Duodenal mucosa (tissue), 2 donors: ENCODE measurements around the gene ADAMTS7.
"Not testable (repeated sequence)": the region's sequence is repeated elsewhere in the genome, so short reads cannot be mapped to it uniquely, and the experiment has no call there.

Experiments used
- H3K27ac ChIP-seq: one replicate; pipeline ENCODE4 v1.7.0; 2013; ENCODE audit warnings: low read depth, low read length
- H3K27me3 ChIP-seq, 2 donors: one replicate each; pipeline ENCODE4 v1.7.0; 2013; ENCODE audit warnings: low read length in 2 of 2, control low read depth in 1 of 2; ENCODE audit not compliant: insufficient read depth in 2 of 2, control insufficient read depth in 1 of 2
- H3K36me3 ChIP-seq, 2 donors: one replicate each; pipeline ENCODE4 v1.7.0; 2013; ENCODE audit warnings: low read length in 2 of 2, control low read depth in 1 of 2; ENCODE audit not compliant: insufficient read depth in 2 of 2, control insufficient read depth in 1 of 2
- H3K4me1 ChIP-seq, 2 donors: one replicate each; pipeline ENCODE4 v1.7.0; 2013; ENCODE audit warnings: low read length in 2 of 2, control low read depth in 1 of 2; ENCODE audit not compliant: insufficient read depth in 2 of 2, control insufficient read depth in 1 of 2
- H3K4me3 ChIP-seq, 2 donors: one replicate each; pipeline ENCODE4 v1.7.0; 2013; ENCODE audit warnings: low read length in 2 of 2, low read depth in 1 of 2
- H3K9ac ChIP-seq, 2 donors: one replicate each; pipeline ENCODE4 v1.7.0; 2013; ENCODE audit warnings: low read length in 2 of 2, low read depth in 1 of 2
- H3K9me3 ChIP-seq, 2 donors: one replicate each; pipeline ENCODE4 v1.7.0; 2013; ENCODE audit warnings: low read length in 2 of 2, control low read depth in 1 of 2; ENCODE audit not compliant: control insufficient read depth in 1 of 2

Gene ADAMTS7

DNA sequence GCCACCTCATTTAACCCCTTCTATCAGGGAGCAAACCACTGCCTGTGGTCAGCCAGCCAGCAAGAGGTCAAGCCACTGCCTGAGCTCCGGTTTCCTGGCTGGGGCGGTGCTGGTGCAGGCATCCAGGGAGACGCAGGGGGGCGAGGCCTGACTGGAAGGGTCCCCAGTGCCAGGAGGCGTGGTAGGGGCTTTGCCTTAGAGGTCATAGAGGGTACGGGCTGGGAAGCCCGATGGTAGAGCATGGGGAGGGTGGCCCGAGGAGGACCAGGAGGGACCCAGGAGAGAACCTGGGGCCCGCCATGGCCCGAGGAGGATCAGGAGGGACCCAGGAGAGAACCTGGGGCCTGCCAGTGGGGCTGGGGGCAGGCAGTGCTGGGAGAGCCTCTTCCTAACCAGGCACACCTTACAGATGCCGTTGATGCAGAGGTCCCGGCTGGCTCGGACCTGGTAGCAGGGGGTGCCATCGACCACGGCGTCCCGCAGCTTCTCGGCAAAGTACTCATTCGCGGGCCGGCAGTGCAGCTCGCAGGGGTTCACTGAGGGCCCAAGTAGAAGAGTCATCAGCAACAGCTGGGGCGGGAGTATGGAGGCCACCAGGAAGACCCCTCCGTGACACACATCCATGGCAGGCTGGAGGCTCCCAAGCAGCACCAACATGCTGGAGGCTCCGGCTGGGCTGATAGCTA lies 37.4 kb downstream of the ADAMTS7 start:
- H3K9me3 ChIP-seq, H3K27ac ChIP-seq, H3K4me1 ChIP-seq, H3K27me3 ChIP-seq, H3K36me3 ChIP-seq, H3K4me3 ChIP-seq, H3K9ac ChIP-seq: not testable (repeated sequence)

GRCh38 chr15:78772738-78773137 lies 38.5 kb downstream of the ADAMTS7 start:
- no peak overlapping the region for H3K4me3 ChIP-seq
- no peak overlapping the region for H3K9ac ChIP-seq
- no peaks in the 10 kb centered on the region for H3K27me3 ChIP-seq
- H3K27ac ChIP-seq: no peak overlapping the region
- H3K36me3 ChIP-seq: no peaks in the 10 kb centered on the region
- no peaks in the 10 kb centered on the region for H3K4me1 ChIP-seq
- H3K9me3 ChIP-seq: no peaks in the 10 kb centered on the region

DNA sequence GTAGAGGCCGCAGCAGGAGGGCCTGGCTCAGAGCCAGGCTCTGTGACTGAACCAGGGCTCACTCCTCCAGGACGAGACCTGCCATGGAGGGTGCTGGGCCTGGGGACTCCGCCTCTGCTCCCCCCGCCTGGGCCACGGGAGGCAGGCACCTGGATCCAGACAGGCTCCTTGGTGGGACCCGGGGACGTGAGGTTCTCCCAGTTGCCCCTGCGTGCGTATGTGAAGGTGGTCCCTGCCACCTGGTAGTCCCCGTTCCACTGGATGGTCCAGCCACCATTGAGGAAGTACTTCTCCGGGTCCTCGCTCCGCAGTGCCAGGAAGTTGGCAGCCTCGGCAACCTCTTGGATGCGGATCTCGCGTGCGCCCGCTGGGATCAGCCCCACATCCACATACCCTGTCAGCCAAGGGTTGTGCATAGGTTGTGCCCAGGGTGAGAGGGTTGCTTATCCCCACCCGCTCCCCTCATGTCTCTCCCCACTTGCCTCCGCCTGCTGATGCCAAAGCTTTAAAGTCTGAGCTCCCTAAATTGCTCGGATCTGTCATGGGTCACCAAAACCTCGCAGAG lies 39.7 kb downstream of the ADAMTS7 start:
- not testable (repeated sequence) for H3K36me3 ChIP-seq, H3K9me3 ChIP-seq, H3K9ac ChIP-seq, H3K4me3 ChIP-seq, H3K27ac ChIP-seq, H3K27me3 ChIP-seq, H3K4me1 ChIP-seq

GRCh38 chr15:78771020-78771419 lies 40.2 kb downstream of the ADAMTS7 start:
- not testable (repeated sequence) for H3K9me3 ChIP-seq, H3K27ac ChIP-seq, H3K9ac ChIP-seq, H3K4me3 ChIP-seq, H3K36me3 ChIP-seq, H3K4me1 ChIP-seq, H3K27me3 ChIP-seq

- not testable (repeated sequence) for H3K4me3 ChIP-seq, H3K27ac ChIP-seq, H3K27me3 ChIP-seq, H3K4me1 ChIP-seq, H3K36me3 ChIP-seq, H3K9me3 ChIP-seq, H3K9ac ChIP-seq
Measured at GRCh38 chr15:78769473-78770225, 41.6 kb downstream of the ADAMTS7 start.

- H3K4me3 ChIP-seq: no peak overlapping the region
- H3K9ac ChIP-seq: no peak overlapping the region
- no peaks in the 10 kb centered on the region for H3K4me1 ChIP-seq
- no peaks in the 10 kb centered on the region for H3K27me3 ChIP-seq
- H3K27ac ChIP-seq: no peak overlapping the region
- H3K36me3 ChIP-seq: no peaks in the 10 kb centered on the region
- H3K9me3 ChIP-seq: no peaks in the 10 kb centered on the region
Measured at GRCh38 chr15:78768531-78769408, 42.5 kb downstream of the ADAMTS7 start.

DNA sequence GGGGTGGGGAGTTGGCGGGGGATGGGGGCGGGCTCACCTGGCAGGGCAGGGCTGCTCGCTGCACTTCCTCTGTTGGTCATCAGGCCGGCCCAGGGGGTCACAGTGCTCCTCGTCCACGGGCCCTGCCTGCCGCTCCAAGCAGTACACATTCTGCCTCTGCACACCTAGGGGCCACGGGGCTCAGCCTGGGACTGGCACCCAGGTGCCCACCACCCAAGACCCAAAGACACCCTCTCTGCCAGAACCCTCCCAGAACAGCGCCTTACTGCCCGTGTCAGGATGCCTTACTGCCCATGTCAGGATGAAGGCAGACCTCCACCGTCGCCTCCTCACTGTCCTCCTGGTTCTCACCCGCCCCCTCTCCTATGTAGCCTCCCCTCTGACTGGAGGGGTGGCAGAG lies 43.2 kb downstream of the ADAMTS7 start:
- Histone ChIP-seq H3K9me3 (no peaks in the 10 kb centered on the region), H3K9ac (no peak overlapping the region), H3K27me3 (no peaks in the 10 kb centered on the region), H3K27ac (no peak overlapping the region), H3K4me1 (no peaks in the 10 kb centered on the region), H3K4me3 (no peak overlapping the region), H3K36me3 (no peaks in the 10 kb centered on the region)

DNA sequence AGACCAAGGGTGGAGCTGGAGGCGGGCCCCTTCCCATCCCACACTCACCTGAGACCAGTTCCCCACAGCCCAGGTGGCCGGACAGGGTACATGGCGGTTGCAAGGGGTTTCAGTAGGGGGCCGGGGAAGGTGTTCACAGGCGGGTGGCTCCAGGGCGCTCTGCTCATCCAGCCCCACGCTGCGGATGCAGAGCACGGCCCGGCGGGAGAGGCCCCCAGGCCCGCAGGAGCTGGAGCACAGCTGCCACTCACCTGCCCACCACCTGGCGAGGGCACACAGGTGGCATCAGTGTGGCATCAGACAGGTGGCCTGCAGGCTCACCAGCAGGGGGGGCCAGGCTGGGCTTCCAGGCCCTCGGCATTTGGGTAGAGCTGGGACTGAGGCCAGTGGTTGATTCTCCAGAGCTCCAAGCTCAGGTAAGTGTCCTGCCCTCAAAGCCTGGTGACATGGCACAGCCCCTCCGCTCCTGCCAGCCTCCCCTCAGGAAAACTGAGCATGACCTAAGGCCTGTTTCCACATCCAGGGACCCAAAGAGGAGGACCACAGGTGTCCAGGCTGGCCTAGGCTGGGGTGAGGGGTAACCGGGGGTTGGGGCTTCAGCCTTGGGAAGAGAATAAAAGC lies 43.8 kb downstream of the ADAMTS7 start:
- H3K36me3 ChIP-seq: no peaks in the 10 kb centered on the region
- no peaks in the 10 kb centered on the region for H3K27me3 ChIP-seq
- no peak overlapping the region for H3K4me3 ChIP-seq
- H3K27ac ChIP-seq: no peak overlapping the region
- H3K4me1 ChIP-seq: no peaks in the 10 kb centered on the region
- H3K9me3 ChIP-seq: no peaks in the 10 kb centered on the region
- no peak overlapping the region for H3K9ac ChIP-seq

GRCh38 chr15:78766641-78767071 lies 44.6 kb downstream of the ADAMTS7 start:
- not testable (repeated sequence) for H3K4me1 ChIP-seq, H3K27ac ChIP-seq, H3K27me3 ChIP-seq, H3K36me3 ChIP-seq, H3K4me3 ChIP-seq, H3K9me3 ChIP-seq, H3K9ac ChIP-seq
